ENCODE data around the gene RBL2. TPM values are rescaled to one million over a fixed set of nuclear protein-coding genes. Genes with fewer than 3 reads are reported as not detected.
"Not testable (repeated sequence)": the region's sequence is repeated elsewhere in the genome, so short reads cannot be mapped to it uniquely, and the experiment has no call there.

RBL2 gene
- total RNA-seq, 1 donor from 2014 or later: 46.6 TPM

DNA sequence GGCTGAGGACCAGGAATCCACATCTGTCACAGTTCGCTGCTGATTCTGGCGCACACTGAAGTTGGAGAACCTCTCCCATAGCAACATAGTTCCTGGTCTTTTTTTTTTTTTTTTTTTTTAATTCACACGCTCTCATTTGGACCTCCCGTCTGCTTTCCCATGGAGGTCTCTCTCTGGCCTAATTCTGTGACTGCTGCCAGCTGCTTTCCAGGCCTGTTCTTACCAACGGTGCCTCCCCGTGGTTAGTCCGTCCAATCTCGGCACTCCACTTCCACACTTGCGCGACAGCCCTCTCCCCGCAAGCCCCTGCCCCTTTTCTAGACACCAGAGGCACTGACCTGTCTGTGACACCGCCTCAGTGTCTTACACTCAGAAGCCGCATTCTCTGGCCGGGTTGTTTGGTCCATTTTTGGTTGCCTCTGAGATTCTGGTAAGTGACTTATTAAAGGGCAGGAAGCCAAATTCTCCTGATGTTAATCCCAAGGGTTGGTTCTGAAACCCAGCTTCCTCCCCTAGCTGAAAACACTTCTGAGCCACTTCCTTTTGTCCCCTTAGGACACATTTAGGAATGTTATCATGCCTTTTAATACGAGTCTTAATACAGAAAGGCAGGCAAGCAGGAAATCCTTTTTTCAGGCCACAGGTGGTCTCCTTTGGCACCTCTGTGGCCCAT lies 69.9 kb downstream of the RBL2 start:
- ATAC-seq (peak; percentile 6), DNase-seq (ENCODE audit: low spot score) (peak; percentile 71)

- ATAC-seq (no peak), DNase-seq (ENCODE audit: low spot score) (peak; percentile 43)
These were observed 70.4 kb downstream of the RBL2 start for GRCh38 chr16:53504665-53505064.

GRCh38 chr16:53506254-53506653 lies 72.0 kb downstream of the RBL2 start:
- ATAC-seq: no peak

GRCh38 chr16:53507464-53508179 lies 73.4 kb downstream of the RBL2 start:
- no peak for ATAC-seq

More at GRCh38 chr16:53506254-53506653, 72.0 kb downstream of the RBL2 start:
- DNase-seq (ENCODE audit: low spot score): peak; percentile 24

GRCh38 chr16:53509906-53510703 lies 75.8 kb downstream of the RBL2 start:
- peak; percentile 89 for DNase-seq (ENCODE audit: low spot score)
- ATAC-seq: peak; percentile 72

More at GRCh38 chr16:53507464-53508179, 73.4 kb downstream of the RBL2 start:
- DNase-seq (ENCODE audit: low spot score): peak; percentile 26

GRCh38 chr16:53510704-53511070 lies 76.4 kb downstream of the RBL2 start:
- ATAC-seq: no peak
- peak; percentile 24 for DNase-seq (ENCODE audit: low spot score)

- no peak for DNase-seq (ENCODE audit: low spot score)
- no peak for ATAC-seq
These were observed 76.8 kb downstream of the RBL2 start for GRCh38 chr16:53511084-53511402.

- peak; percentile 72 for ATAC-seq
- DNase-seq (ENCODE audit: low spot score): peak; percentile 92
These were observed 77.4 kb downstream of the RBL2 start for GRCh38 chr16:53511403-53512280.

GRCh38 chr16:53512795-53513194 lies 78.5 kb downstream of the RBL2 start:
- not testable (repeated sequence) for ATAC-seq; DNase-seq (ENCODE audit: low spot score)

DNA sequence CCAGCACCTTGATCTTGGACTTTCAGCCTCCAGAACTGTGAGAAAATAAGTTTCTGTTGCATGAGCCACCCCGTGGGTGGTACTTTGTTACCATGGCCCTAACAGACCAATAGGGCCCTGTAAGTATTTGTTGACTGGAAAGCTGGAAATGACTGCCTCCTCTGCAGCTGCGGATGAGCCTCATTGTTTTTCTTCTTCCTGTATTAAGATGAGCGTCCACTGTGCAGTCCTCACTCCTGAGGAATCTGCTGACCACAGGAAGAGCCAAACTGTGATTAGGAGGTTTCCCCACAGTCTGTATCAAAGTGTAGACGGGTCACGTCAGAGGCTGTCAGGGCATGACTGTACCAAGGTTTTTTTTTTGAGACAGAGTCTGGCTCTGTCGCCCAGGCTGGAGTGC lies 81.0 kb downstream of the RBL2 start:
- ATAC-seq (no peak), DNase-seq (ENCODE audit: low spot score) (no peak)

GRCh38 chr16:53515811-53516210 lies 81.5 kb downstream of the RBL2 start:
- no peak for DNase-seq (ENCODE audit: low spot score)
- no peak for ATAC-seq

- no peak for ATAC-seq
- no peak for DNase-seq (ENCODE audit: low spot score)
These were observed 83.6 kb downstream of the RBL2 start for GRCh38 chr16:53517851-53518250.

DNA sequence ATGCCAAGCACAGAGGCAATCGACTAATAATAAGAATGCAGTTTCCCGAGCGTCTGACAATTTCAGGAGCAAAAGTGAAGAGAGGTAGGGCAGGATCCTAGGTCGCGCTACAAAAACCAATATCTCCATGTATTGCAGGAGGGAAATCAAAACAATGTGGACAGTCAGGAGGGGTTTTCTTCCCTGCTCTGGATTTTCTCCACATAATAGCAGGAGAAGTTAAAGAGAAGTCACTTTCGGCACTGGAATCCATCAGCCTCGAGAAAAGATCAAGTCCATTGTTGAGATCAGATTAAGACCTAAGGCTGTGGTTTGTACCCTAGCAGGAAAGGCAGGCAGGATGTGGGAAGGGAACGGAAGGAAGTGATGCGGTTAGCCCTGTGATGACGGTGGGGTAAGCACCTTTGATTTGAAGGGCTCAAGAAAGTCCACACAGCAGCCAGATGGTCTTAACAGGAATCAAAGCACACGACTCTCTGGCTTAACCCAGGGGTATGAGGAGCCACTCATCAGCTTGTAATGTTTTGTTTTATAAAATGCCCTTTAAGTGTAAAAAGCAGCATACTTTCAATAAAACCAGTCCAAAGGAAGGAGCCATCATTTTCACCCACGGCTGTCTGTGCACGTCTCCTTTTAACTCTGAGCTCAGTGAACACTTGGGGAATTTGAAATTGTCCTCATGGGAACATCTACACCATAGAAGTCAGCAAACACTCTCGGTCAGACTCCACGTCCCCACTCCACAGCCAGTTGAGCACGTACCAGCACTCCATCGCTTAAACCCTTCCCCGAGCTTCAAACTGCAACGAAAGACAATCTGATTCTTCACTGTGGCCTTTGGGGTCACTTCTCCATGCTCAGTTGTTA lies 84.5 kb downstream of the RBL2 start:
- peak; percentile 55 for ATAC-seq

GRCh38 chr16:53519417-53520091 lies 85.3 kb downstream of the RBL2 start:
- ATAC-seq: no peak
- no peak for DNase-seq (ENCODE audit: low spot score)

More for the DNA sequence above, 84.5 kb downstream of the RBL2 start:
- no peak for DNase-seq (ENCODE audit: low spot score)

DNA sequence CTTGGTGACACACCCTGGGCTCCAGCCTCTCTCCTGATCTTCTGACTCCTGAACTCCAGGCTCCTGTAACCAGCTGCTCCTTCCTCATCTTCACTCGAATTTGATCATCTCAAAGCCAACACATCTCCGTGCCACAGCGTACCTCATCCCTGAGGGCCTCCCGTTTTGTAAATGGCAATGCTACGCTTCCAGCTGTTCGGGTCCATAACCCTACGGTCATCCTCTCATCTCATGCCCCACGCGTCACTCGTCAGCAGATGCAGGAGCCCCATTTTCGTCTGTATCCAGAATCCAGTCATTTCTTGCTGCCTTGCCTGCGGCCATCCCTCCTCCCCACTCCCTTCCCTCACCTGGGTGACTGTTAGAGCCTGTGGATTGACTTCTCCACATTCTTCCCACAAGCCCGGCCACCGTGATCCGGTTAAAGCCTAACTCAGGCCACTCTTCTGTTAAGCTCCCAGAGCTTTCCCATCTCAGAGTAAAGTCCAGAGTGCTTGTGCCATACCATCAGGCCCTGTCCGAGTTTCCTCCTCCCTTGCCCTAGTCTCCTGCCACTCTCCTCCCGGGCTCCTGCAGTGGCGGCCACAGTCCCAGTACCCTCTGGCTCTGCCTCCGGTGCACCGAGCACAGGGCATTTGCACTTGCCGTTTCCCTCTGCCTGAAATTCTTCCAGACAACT lies 89.0 kb downstream of the RBL2 start:
- ATAC-seq (peak; percentile 78), DNase-seq (ENCODE audit: low spot score) (no peak)

GRCh38 chr16:53523971-53524548 lies 89.8 kb downstream of the RBL2 start:
- DNase-seq (ENCODE audit: low spot score): no peak
- ATAC-seq: no peak

- DNase-seq (ENCODE audit: low spot score): no peak
- ATAC-seq: no peak
These were observed 94.5 kb downstream of the RBL2 start for GRCh38 chr16:53528797-53529196.

GRCh38 chr16:53529513-53529912 lies 95.2 kb downstream of the RBL2 start:
- DNase-seq (ENCODE audit: low spot score): no peak
- ATAC-seq: no peak

Data from left lobe of liver (tissue), 2 donors.